Activated CD4-positive, alpha-beta T cell treated with anti-CD3 and anti-CD28 coated beads, Interleukin-2, amount 10 ng/mL, durations not matched to agents 24 days and 14 days (primary cell): ENCODE data around the gene PARD3. TPM values are rescaled to one million over a fixed set of nuclear protein-coding genes. Genes with fewer than 3 reads are reported as not detected.

ENCODE experiments used
- DNase-seq: peaks from one replicate; pipeline ENCODE4 v3.0.0; 2022
- H3K27ac Mint-ChIP-seq: one replicate; pipeline ENCODE4 v1.8.0; 2022; ENCODE audit warnings: mild to moderate bottlenecking, mixed read lengths
- H3K27me3 Mint-ChIP-seq: one replicate; pipeline ENCODE4 v1.8.0; 2022; ENCODE audit warnings: mixed read lengths
- H3K36me3 Mint-ChIP-seq: one replicate; pipeline ENCODE4 v1.8.0; 2022; ENCODE audit warnings: low read depth, mild to moderate bottlenecking, mixed read lengths
- H3K4me1 Mint-ChIP-seq: one replicate; pipeline ENCODE4 v1.8.0; 2021; ENCODE audit warnings: mixed read lengths
- H3K4me3 Mint-ChIP-seq: one replicate; pipeline ENCODE4 v1.8.0; 2022; ENCODE audit warnings: mild to moderate bottlenecking, moderate library complexity, mixed read lengths
- H3K9me3 Mint-ChIP-seq: one replicate; pipeline ENCODE4 v1.8.0; 2021; ENCODE audit warnings: mixed read lengths
- intact Hi-C: fragments of 100-400 bp; cut with micrococcal nuclease; formaldehyde crosslinking; loops from one replicate; pipeline ENCODE4 v1.15.1; 2023
- total RNA-seq: library from RNA; stranded (reverse); gene quantifications from 2 replicates; pipeline ENCODE4 v1.2.3, GENCODE V29; 2022

PARD3 gene
- total RNA-seq, 1 donor from 2014 or later = 2.9 TPM

DNA sequence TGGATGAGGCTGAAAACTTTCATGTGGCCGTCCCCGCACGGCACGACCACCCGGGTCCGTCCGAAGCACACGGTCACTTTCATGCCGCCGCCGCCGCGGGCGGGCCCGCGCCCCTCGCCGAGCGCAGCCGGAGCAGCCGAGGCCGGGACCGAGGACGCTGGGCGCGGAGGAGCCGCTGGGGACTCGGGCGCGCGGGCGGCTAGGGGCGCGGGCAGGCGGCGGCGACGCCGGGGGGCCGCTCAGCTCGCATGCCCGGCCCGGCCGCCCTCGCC is 247 bp downstream of the PARD3 start:
- H3K9me3 Mint-ChIP-seq = no peaks in the 10 kb centered on the region
- no peak overlapping the region for H3K4me3 Mint-ChIP-seq
- peak; percentile 56 for DNase-seq
- intact Hi-C loops = loop anchor here (10.0 kb wide), 1 partner anchor 820 kb away; no protein-coding TSS in a partner anchor
- peaks cover 68% of the 10 kb centered on the region for H3K27me3 Mint-ChIP-seq
- no peak overlapping the region for H3K27ac Mint-ChIP-seq
- H3K36me3 Mint-ChIP-seq = no peaks in the 10 kb centered on the region
- peaks cover 14% of the 10 kb centered on the region for H3K4me1 Mint-ChIP-seq

DNA sequence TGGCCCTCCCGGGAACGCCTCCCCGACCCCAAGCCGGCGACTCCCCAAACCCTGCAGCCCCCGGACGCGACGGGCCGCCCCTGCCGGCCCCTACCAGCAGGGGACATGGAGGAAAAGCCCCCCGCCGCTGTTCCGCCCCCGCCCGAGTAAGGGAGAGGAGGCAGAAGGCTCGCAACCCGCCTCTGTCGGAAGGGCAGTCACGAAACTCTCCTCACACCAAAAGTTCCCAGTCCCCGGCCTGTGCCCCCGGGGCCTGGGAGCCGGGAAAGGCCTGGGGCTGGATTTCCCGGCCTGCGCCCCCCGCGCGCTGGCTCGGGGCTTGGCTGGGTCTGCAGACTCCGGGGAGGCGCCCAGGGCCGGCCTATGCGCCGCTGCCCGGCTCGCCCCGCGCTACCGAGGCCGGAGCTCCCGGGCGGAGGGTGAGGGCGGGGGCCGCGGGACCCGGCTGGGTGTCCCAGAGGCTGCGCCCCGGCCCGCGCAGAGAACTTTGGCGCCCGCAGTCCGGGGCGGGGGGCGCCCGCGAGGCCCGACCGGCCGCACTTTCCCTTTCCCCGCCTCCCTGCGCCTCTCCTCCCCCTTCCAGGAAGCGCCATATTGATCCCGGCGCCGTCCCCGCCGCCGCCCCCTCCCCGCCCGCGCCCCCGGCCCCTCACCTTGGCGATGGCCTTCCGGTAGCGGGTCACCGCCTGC is 728 bp downstream of the PARD3 start:
- H3K4me1 Mint-ChIP-seq = peaks cover 17% of the 10 kb centered on the region
- intact Hi-C loops = loop anchor here (10.0 kb wide), 1 partner anchor 820 kb away; no protein-coding TSS in a partner anchor
- peaks cover 68% of the 10 kb centered on the region for H3K27me3 Mint-ChIP-seq
- peak; percentile 60 for DNase-seq
- H3K4me3 Mint-ChIP-seq = peak overlapping the region; percentile 68
- no peaks in the 10 kb centered on the region for H3K36me3 Mint-ChIP-seq
- no peaks in the 10 kb centered on the region for H3K9me3 Mint-ChIP-seq
- H3K27ac Mint-ChIP-seq = no peak overlapping the region

DNA sequence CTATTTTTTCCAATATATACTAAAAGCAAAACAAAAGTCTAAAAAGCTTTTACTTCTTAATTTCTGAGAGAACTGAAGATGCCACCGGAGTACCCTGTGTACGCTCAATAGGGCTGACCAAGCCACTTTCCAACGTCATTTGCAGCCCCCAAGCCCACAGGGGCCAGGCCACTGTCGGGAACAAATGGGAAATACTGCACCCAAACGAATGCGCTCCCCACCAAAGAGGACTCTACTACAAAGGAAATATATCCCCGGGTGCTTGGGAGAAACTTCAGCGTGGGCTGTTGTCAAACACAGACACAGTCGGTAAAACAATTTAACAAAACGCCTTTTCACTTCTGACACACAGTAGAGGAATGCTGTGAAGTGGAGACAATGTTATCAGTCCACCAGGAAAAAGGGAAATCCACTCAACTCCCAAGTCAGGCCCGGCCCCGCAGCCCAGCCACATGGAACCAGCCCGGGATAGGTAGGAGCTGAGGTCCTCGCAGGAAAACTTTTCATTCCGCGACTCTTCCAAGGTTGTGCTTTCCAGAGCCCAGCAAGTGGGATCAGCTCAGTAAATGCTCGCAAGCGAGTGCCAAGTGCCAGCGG is 1.4 kb downstream of the PARD3 start:
- H3K27me3 Mint-ChIP-seq = peaks cover 74% of the 10 kb centered on the region
- H3K9me3 Mint-ChIP-seq = no peaks in the 10 kb centered on the region
- no peaks in the 10 kb centered on the region for H3K36me3 Mint-ChIP-seq
- peaks cover 20% of the 10 kb centered on the region for H3K4me1 Mint-ChIP-seq
- peak overlapping the region; percentile 68 for H3K4me3 Mint-ChIP-seq
- intact Hi-C loops = loop anchor here (10.0 kb wide), 1 partner anchor 821 kb away; no protein-coding TSS in a partner anchor
- no peak for DNase-seq
- H3K27ac Mint-ChIP-seq = no peak overlapping the region

DNA sequence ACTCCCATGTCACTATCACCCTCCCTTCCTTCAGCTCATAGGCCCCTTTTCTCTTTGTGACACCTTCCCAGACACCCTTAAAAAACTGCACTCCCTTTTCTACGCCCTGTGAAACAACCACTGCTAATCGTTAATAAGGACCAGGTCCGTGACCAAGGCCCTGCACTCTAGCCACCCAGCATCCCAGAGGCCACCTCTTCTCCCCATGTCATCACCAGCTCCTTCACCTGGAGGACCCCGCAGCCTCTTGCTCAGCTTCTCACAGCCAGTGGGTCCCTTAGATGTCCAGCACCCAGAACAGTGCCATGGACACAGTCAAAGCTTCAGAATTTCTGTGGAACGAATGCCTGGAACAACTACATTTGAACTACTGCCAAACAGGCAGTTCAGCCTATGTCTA is 2.3 kb downstream of the PARD3 start:
- Mint-ChIP-seq H3K9me3 (no peaks in the 10 kb centered on the region), H3K4me3 (no peak overlapping the region), H3K27me3 (peaks cover 72% of the 10 kb centered on the region), H3K4me1 (peaks cover 20% of the 10 kb centered on the region), H3K27ac (no peak overlapping the region), H3K36me3 (no peaks in the 10 kb centered on the region)
- intact Hi-C loops = loop anchor here (10.0 kb wide), 1 partner anchor 822 kb away; no protein-coding TSS in a partner anchor
- no peak for DNase-seq

DNA sequence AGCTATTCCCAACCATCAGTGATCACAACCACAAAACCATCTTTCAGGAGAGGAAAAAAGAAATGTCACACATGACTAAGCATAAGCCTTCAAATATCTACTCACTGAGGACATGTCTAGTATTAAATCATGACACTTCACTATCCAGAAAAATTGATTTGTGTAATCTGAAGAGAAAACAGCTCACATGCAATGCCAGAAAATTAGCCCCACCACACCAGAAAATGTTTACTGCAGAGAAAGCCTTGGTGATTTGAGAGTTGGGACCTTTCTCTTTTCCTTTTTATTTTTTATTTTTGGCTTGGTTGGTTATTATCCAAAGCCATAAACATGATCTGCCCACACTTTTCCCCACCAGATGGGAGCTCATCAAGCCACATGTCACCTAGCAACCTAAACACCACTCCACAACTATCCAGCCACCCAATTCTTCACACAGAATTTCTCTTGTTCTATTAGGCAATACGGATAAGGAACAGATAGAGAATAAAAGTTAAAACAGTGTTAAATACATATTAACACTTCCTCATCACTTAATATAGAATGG is 3.1 kb downstream of the PARD3 start:
- intact Hi-C loops = loop anchor here (10.0 kb wide), 1 partner anchor 823 kb away; no protein-coding TSS in a partner anchor
- Mint-ChIP-seq H3K36me3 (no peaks in the 10 kb centered on the region), H3K27ac (no peak overlapping the region), H3K27me3 (peaks cover 65% of the 10 kb centered on the region), H3K9me3 (no peaks in the 10 kb centered on the region), H3K4me1 (peaks cover 20% of the 10 kb centered on the region), H3K4me3 (no peak overlapping the region)
- no peak for DNase-seq

DNA sequence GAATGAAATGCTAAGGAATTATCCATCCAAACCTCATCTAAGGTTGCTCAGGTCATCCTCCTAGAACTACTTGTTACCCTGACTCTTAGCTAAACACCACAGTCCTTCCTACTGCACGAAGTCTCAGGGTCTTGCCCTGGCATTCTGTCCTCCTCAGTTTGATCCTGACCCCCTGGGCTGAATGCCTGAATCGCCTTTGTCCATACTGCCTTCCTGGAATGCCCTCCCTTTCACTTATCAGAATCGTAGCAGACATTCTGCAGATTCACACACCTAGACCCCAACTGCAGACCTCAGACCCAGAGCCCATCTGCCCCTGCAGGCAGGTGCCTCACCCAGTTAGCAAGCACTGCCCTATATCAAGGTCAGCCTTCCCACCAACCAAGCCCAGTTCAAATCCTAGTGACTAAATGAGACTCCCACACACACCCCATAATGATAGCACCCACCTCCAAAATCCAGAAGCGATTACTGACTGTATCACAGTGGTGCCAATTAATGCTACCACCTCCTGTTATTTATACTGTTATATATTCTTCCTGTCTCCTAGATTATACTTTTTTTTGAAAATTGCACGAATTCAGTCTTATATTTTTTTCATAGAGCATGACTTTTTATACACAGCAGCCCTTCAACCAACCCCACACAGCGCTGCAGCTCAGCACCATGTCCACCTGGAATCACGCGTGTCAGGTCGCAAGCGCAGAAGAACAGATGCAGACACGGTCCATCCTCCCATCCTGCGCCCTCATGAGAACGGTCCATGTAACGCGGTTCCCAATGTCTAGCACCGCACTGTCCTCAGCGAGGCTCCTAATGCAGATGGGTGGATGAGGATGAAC is 3.7 kb downstream of the PARD3 start:
- H3K9me3 Mint-ChIP-seq = no peaks in the 10 kb centered on the region
- peaks cover 17% of the 10 kb centered on the region for H3K4me1 Mint-ChIP-seq
- intact Hi-C loops = loop anchor here (10.0 kb wide), 1 partner anchor 823 kb away; no protein-coding TSS in a partner anchor
- H3K27me3 Mint-ChIP-seq = peaks cover 60% of the 10 kb centered on the region
- no peak for DNase-seq
- H3K4me3 Mint-ChIP-seq = no peak overlapping the region
- no peaks in the 10 kb centered on the region for H3K36me3 Mint-ChIP-seq
- H3K27ac Mint-ChIP-seq = no peak overlapping the region

DNA sequence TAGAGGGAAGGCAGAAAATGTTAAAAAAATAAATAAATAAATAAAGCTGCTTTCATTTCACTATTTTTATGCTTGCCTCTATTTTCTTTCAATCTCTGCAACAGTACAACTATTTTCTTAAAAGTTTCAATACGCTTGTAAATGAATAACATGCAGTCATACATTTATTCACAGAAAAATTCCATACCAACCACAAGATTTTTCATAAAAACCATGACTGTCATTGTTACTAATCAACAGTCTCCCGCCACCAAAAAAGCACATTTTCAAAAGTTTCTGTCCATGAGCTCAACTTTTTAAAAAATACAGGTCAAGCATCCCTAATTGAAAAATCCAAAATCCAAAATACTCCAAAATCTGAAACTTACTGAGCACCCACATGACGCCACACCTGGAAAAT is 5.3 kb downstream of the PARD3 start:
- Mint-ChIP-seq H3K4me1 (peaks cover 15% of the 10 kb centered on the region), H3K36me3 (no peaks in the 10 kb centered on the region), H3K9me3 (no peaks in the 10 kb centered on the region), H3K4me3 (no peak overlapping the region), H3K27me3 (peaks cover 51% of the 10 kb centered on the region), H3K27ac (no peak overlapping the region)
- no peak for DNase-seq
- intact Hi-C loops = loop anchor here (10.0 kb wide), 1 partner anchor 825 kb away; no protein-coding TSS in a partner anchor

DNA sequence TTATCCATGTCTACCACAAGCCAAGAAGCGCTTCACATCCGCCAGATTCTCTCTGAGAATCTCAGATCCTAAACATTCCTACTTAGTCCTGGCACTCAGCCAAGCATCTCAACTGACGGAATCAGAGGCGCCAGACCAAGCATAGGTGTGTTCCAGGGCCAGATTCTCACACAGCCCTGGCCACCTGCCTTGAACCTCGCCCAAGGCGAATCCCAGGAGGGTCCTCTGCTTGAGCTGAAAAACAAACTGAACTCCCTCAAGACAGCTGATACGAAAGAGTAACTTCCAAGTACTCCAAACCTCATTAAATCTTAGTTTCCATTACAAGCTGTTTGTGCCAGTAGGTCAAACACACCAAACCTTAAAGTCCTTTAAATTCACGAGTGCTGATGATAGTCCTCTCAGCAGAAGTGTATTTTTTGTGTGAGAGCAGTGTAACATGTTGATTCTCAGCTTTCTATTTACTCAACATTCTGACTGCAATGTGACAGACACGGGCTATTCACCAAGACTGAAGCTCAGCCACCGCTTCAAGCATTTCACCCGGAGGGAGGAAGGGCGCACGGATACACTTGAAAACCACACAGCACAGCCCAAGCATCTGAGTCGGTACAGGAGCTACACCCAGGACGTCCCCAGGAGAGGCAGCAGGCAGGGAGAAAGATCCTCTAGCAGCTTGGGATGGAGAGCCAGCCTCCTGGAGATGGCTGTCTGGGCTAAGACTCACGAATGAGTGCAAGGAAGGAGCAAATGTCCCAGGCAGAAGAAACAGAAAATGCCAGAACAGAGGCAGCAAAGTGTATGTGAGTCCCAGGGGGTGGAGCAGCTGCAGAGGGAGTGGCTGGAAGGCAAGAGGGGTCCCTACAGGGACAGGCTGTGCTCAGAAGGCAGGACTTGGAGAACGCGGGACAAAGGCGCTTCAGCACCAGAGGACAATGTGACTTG is 6.0 kb downstream of the PARD3 start:
- H3K27me3 Mint-ChIP-seq = peaks cover 51% of the 10 kb centered on the region
- intact Hi-C loops = no loop called here
- peaks cover 15% of the 10 kb centered on the region for H3K4me1 Mint-ChIP-seq

DNA sequence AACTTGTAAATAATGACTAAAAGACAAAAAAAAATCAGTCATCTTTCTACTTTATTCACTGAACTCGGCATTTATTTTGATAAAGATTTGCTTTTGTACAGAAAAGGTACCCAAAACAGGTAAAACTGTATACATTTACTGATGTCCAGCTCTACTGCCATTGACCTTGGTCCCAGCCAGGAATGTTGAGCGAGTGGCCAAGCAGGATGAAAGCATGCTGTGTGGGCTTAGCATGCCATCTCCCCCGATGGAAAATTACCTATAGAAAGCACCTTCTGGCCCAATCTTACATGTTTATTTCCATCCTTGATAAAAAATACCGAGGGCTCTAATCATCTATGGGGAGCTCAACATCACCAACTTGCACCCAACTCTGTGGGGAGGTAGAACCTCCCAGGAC is 6.8 kb downstream of the PARD3 start:
- intact Hi-C loops = no loop called here
- no peak overlapping the region for H3K27ac Mint-ChIP-seq
- H3K36me3 Mint-ChIP-seq = no peaks in the 10 kb centered on the region
- H3K9me3 Mint-ChIP-seq = no peaks in the 10 kb centered on the region
- peaks cover 44% of the 10 kb centered on the region for H3K27me3 Mint-ChIP-seq
- no peak overlapping the region for H3K4me3 Mint-ChIP-seq
- peaks cover 9% of the 10 kb centered on the region for H3K4me1 Mint-ChIP-seq
- no peak for DNase-seq

More for the DNA sequence above, 6.0 kb downstream of the PARD3 start:
- Mint-ChIP-seq H3K9me3 (no peaks in the 10 kb centered on the region), H3K36me3 (no peaks in the 10 kb centered on the region), H3K27ac (no peak overlapping the region), H3K4me3 (no peak overlapping the region)
- no peak for DNase-seq

DNA sequence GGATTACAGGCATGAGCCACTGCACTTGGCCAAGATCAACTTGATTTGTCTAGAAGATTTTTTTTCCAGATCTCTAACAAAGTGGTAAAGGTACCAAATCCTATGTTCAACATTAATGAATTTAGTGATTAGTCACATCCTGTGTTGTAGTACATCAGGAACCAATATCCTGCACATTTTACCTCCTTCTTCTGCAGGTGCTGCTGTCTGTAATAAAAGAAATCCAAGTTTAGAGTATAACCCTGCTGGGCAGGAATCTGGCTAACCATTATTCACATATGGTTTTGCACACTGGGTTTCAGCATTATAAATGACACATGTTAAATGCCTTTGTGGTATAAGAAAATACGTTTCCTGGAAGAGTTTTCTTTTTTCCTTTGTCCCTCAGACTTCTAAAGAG is 10.8 kb downstream of the PARD3 start:
- intact Hi-C loops = no loop called here
- Mint-ChIP-seq H3K27me3 (peaks cover 8% of the 10 kb centered on the region), H3K36me3 (no peaks in the 10 kb centered on the region), H3K27ac (no peak overlapping the region), H3K4me1 (peaks cover 3% of the 10 kb centered on the region), H3K9me3 (no peaks in the 10 kb centered on the region), H3K4me3 (no peak overlapping the region)
- DNase-seq = no peak

DNA sequence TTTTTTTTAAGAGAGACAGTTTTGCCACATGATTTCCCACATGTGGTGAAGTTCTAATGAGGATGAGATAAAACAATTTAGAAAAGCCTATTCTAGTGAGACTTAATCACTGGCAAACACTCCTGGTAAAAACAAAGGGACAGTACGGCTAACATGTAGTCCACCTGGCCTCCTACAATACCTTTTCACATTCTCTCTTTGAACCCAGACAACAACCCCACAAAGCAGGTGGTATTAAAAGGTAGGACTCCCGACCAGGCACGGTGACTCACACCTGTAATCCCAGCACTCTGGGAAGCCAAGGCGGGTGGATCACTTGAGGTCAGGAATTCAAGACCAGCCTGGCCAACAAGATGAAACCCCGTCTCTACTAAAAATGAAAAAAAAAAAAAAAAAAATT is 12.4 kb downstream of the PARD3 start:
- H3K9me3 Mint-ChIP-seq = no peaks in the 10 kb centered on the region
- no peaks in the 10 kb centered on the region for H3K27me3 Mint-ChIP-seq
- no peaks in the 10 kb centered on the region for H3K36me3 Mint-ChIP-seq
- H3K4me1 Mint-ChIP-seq = no peaks in the 10 kb centered on the region
- no peak for DNase-seq
- intact Hi-C loops = no loop called here
- H3K27ac Mint-ChIP-seq = no peak overlapping the region
- no peak overlapping the region for H3K4me3 Mint-ChIP-seq

DNA sequence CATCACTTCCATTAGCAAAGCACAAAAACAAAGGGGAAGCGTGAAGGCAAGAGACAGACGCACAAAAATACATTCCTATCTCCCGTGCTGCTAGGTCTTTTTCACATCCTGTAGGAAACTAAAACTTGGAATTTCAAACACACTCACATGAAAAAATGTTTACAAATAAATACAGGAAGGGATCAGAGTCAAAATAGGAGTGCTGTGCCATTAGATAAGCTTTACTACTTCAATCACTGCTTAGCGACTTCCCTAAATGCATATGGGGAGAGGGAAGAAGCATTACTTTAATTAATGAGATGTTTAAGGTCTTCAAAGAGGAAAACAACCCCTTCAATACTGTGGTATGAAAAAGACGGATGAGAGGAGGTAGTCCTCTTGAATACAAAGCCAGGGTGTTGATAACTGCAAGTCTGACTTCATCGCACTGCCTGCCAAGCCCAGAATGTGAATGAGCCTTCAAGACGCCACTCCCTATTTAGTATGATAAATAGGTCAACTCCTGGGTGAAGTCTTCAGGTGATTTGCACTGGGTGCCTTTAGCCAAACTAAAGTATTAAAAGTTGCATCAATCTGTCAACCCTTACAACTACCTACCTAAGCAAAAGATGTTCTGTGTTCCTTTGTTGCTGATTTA is 13.9 kb downstream of the PARD3 start:
- no peak overlapping the region for H3K27ac Mint-ChIP-seq
- no peak for DNase-seq
- H3K36me3 Mint-ChIP-seq = no peaks in the 10 kb centered on the region
- no peaks in the 10 kb centered on the region for H3K27me3 Mint-ChIP-seq
- intact Hi-C loops = no loop called here
- H3K9me3 Mint-ChIP-seq = no peaks in the 10 kb centered on the region
- no peak overlapping the region for H3K4me3 Mint-ChIP-seq
- no peaks in the 10 kb centered on the region for H3K4me1 Mint-ChIP-seq

DNA sequence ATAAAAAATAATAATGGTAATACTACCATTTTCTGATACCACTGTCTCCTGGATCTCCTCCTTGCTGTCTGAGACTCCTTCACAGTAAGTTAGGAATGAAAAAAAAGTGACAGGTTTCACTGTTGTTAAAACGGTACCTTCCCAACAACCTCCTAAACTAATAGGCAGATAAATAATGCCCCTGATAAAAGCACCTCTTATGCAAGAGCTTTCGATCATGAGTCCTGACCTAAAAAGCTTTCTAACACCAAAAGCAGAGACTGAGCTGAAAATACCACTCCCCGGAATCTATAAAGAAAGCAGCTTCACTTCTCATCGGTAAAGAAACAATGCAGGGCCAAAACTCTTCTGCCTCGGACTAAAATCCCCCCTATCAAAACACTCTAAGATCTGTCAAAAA is 14.5 kb downstream of the PARD3 start:
- H3K36me3 Mint-ChIP-seq = no peaks in the 10 kb centered on the region
- H3K27me3 Mint-ChIP-seq = no peaks in the 10 kb centered on the region
- DNase-seq = no peak
- H3K4me1 Mint-ChIP-seq = no peaks in the 10 kb centered on the region
- H3K4me3 Mint-ChIP-seq = no peak overlapping the region
- H3K9me3 Mint-ChIP-seq = no peaks in the 10 kb centered on the region
- H3K27ac Mint-ChIP-seq = no peak overlapping the region
- intact Hi-C loops = no loop called here
